DOHH2 (cell line): ENCODE results near the gene SHROOM3.

Experiments
- H3F3A ChIP-seq: fragments of 200-600 bp; sonication (generic), shearing (Covaris generic); 2 replicates; pipeline ENCODE4 v1.6.0; 2016; ENCODE audit warnings: antibody characterized with exemption, mild to moderate bottlenecking; ENCODE audit not compliant: control insufficient read depth, insufficient read depth
- H3K27ac ChIP-seq: fragments of 200-600 bp; sonication (generic); 2 replicates; pipeline ENCODE4 v1.5.1; 2014; ENCODE audit warnings: low read depth, mild to moderate bottlenecking, low read length, moderate library complexity
- H3K27me3 ChIP-seq: fragments of 200-600 bp; sonication (generic); 2 replicates; pipeline ENCODE4 v1.6.1; 2014; ENCODE audit warnings: mild to moderate bottlenecking, low read length, mixed read lengths; ENCODE audit not compliant: control insufficient read depth
- H3K36me3 ChIP-seq: fragments of 200-600 bp; sonication (generic); 2 replicates; pipeline ENCODE4 v1.6.1; 2014; ENCODE audit warnings: mild to moderate bottlenecking, low read length, moderate library complexity, mixed read lengths; ENCODE audit not compliant: control insufficient read depth
- H3K4me1 ChIP-seq: fragments of 200-600 bp; sonication (generic); 2 replicates; pipeline ENCODE4 v1.6.1; 2014; ENCODE audit warnings: mild to moderate bottlenecking, low read length, mixed read lengths; ENCODE audit not compliant: control insufficient read depth
- H3K4me2 ChIP-seq: fragments of 200-600 bp; sonication (generic); 2 replicates; pipeline ENCODE4 v1.6.0; 2014; ENCODE audit warnings: mild to moderate bottlenecking, low read length, moderate library complexity
- H3K4me3 ChIP-seq: fragments of 200-600 bp; sonication (generic); 2 replicates; pipeline ENCODE4 v1.5.1; 2014; ENCODE audit warnings: mild to moderate bottlenecking, low read length, mixed read lengths
- H3K79me2 ChIP-seq: fragments of 200-600 bp; sonication (generic); 2 replicates; pipeline ENCODE4 v1.6.1; 2014; ENCODE audit warnings: mild to moderate bottlenecking, low read length, mixed read lengths; ENCODE audit not compliant: control insufficient read depth
- H3K9me2 ChIP-seq: fragments of 200-600 bp; sonication (generic); replicated peaks from 2 replicates; pipeline ENCODE4 v1.6.1; 2014; ENCODE audit warnings: mild to moderate bottlenecking, low read length, mixed read lengths; ENCODE audit not compliant: control insufficient read depth
- H3K9me3 ChIP-seq: fragments of 200-600 bp; sonication (generic); 2 replicates; pipeline ENCODE4 v1.6.1; 2014; ENCODE audit warnings: antibody characterized with exemption, low read length, mixed read lengths; ENCODE audit not compliant: control insufficient read depth, insufficient read depth
- H4K20me1 ChIP-seq: fragments of 200-600 bp; sonication (generic); 2 replicates; pipeline ENCODE4 v1.6.0; 2014; ENCODE audit warnings: low read depth, mild to moderate bottlenecking, antibody characterized with exemption, low read length, moderate library complexity; ENCODE audit not compliant: control insufficient read depth, insufficient read depth
- EZH2phosphoT487 ChIP-seq: fragments of 200-600 bp; sonication (generic); IDR thresholded peaks from 2 replicates; pipeline ENCODE4 v1.6.1; 2017; ENCODE audit warnings: borderline replicate concordance, mild to moderate bottlenecking, antibody characterized with exemption, low read length, moderate library complexity, mixed read lengths
- TF ChIP-seq, protein P1 (sequence below): fragments of 200-600 bp; sonication (generic); IDR thresholded peaks from one replicate; pipeline ENCODE4 v1.5.1; 2014; ENCODE audit warnings: antibody characterized with exemption, mild to moderate bottlenecking, low read depth, low read length; ENCODE audit not compliant: poor library complexity, severe bottlenecking

Gene SHROOM3

DNA sequence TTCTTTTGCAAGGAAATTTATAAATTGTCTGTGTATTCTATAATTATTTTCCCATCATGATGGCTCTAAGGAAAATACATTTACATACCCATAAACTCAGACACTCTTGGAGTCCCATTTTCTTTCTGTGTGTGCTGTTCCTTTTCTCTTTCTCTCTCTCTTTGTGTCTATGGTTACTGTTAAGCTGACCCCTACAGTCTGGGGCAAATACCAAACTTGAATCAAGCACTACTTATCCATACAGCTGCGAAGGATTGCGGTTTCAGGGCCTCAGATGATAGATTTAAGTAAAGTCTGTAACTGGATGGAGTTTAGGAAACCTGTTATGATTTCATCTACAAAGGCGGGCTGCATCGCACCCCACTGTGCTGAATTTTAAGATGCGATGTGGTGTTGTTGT is 150.2 kb downstream of the SHROOM3 start:
- Histone ChIP-seq H3K4me3 (no peak overlapping the region), H3K36me3 (no peaks in the 10 kb centered on the region), H3K27ac (no peak overlapping the region), H3K9me2 (no peaks in the 10 kb centered on the region), H3K9me3 (no peaks in the 10 kb centered on the region), H3K4me2 (no peak overlapping the region), H3F3A (no peaks in the 10 kb centered on the region), H3K79me2 (no peaks in the 10 kb centered on the region), H4K20me1 (no peaks in the 10 kb centered on the region), H3K27me3 (no peaks in the 10 kb centered on the region), H3K4me1 (no peaks in the 10 kb centered on the region)
- no peak for TF ChIP-seq EZH2phosphoT487
- TF ChIP-seq, protein P1, sequence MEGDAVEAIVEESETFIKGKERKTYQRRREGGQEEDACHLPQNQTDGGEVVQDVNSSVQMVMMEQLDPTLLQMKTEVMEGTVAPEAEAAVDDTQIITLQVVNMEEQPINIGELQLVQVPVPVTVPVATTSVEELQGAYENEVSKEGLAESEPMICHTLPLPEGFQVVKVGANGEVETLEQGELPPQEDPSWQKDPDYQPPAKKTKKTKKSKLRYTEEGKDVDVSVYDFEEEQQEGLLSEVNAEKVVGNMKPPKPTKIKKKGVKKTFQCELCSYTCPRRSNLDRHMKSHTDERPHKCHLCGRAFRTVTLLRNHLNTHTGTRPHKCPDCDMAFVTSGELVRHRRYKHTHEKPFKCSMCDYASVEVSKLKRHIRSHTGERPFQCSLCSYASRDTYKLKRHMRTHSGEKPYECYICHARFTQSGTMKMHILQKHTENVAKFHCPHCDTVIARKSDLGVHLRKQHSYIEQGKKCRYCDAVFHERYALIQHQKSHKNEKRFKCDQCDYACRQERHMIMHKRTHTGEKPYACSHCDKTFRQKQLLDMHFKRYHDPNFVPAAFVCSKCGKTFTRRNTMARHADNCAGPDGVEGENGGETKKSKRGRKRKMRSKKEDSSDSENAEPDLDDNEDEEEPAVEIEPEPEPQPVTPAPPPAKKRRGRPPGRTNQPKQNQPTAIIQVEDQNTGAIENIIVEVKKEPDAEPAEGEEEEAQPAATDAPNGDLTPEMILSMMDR, result no peak

DNA sequence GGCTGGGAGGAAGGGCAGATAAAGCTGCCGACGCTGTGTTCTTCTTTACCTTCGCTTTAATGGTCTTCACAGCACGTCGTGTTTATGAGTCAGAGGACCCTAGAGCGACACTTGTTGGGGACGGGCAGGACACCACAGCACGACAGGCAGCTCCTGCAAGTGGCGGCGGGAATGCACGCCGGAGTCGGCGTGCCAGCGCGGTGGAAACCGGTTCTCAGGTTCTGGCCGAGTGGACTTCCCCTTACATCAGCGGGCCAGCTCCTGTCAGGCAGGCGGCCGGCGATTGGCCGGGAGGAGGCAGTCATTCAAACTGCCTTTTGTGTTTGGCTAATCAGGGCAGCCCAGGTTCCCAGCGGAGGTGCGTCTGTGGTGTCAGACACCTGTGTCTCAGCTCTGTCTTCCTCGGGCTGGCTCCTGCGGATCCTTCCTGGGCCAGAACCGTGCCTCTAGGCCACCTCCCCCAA is 150.9 kb downstream of the SHROOM3 start:
- Histone ChIP-seq H3K27ac (no peak overlapping the region), H3K79me2 (no peaks in the 10 kb centered on the region), H4K20me1 (no peaks in the 10 kb centered on the region), H3K9me3 (no peaks in the 10 kb centered on the region), H3K4me2 (no peak overlapping the region), H3K4me1 (no peaks in the 10 kb centered on the region), H3K4me3 (no peak overlapping the region), H3F3A (no peaks in the 10 kb centered on the region), H3K27me3 (no peaks in the 10 kb centered on the region), H3K36me3 (no peaks in the 10 kb centered on the region), H3K9me2 (no peaks in the 10 kb centered on the region)
- TF ChIP-seq, protein P1, result no peak
- TF ChIP-seq EZH2phosphoT487, result no peak

DNA sequence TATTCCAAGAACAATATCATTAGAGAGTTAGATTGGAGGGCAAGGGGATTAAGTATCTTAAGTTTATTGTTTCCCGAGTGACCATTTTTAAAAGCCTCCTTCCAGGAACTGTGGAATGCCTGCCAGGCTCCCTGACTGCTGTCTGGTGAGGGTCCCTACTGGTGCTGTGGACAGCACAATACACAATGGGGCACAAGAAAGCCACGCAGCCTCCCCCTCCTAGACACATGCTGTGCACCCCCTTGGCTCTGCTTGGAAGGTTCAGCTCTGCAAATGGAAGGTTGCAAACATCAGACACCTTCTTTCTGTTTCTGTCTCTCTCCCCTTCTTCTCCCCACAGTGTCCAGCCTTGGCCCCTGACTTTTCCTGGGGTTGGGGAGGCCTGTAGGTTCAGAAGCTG is 153.2 kb downstream of the SHROOM3 start:
- Histone ChIP-seq H3F3A (no peaks in the 10 kb centered on the region), H3K9me3 (no peaks in the 10 kb centered on the region), H4K20me1 (no peaks in the 10 kb centered on the region), H3K4me1 (no peaks in the 10 kb centered on the region), H3K4me2 (no peak overlapping the region), H3K79me2 (no peaks in the 10 kb centered on the region), H3K36me3 (no peaks in the 10 kb centered on the region), H3K9me2 (no peaks in the 10 kb centered on the region), H3K27ac (no peak overlapping the region), H3K4me3 (no peak overlapping the region), H3K27me3 (no peaks in the 10 kb centered on the region)
- TF ChIP-seq, protein P1, result no peak
- TF ChIP-seq EZH2phosphoT487, result no peak

DNA sequence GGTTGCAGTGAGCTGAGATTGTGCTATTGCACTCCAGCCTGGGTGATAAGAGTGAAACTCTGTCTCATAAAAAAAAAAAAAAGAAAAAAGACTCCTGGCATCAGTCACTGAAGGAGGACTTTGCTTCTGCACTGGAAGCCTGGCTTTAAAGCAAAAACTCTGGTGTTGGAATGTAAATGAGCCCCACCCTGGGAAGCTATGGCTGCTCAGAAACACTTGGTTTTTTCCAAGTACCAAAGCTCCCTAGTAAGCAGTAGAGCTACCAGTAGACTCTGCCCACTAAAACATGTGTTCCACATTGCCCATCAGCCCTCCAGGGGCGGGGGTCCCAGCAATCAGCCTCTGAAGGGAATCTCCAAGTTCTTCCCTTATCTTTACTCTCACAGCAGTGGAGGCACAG is 154.4 kb downstream of the SHROOM3 start:
- TF ChIP-seq, protein P1, result no peak
- no peak for TF ChIP-seq EZH2phosphoT487
- Histone ChIP-seq H3K4me1 (no peaks in the 10 kb centered on the region), H3K4me2 (no peak overlapping the region), H4K20me1 (no peaks in the 10 kb centered on the region), H3K27ac (no peak overlapping the region), H3K36me3 (no peaks in the 10 kb centered on the region), H3K9me2 (no peaks in the 10 kb centered on the region), H3K79me2 (no peaks in the 10 kb centered on the region), H3K27me3 (no peaks in the 10 kb centered on the region), H3K9me3 (no peaks in the 10 kb centered on the region), H3K4me3 (no peak overlapping the region), H3F3A (no peaks in the 10 kb centered on the region)
